Nephron (organoid): ENCODE data around the gene AGAP3.
"Not testable (repeated sequence)": the region's sequence is repeated elsewhere in the genome, so short reads cannot be mapped to it uniquely, and the experiment has no call there.

ENCODE experiments used
- H3K27ac Mint-ChIP-seq, 3 experiments: 2 replicates each; pipeline ENCODE4 v1.8.0; 2020; ENCODE audit warnings: mixed read lengths in 3 of 3, mild to moderate bottlenecking in 2 of 3, moderate library complexity in 1 of 3
- H3K27me3 Mint-ChIP-seq: 2 replicates; pipeline ENCODE4 v1.8.0; 2021; ENCODE audit warnings: low read depth, mild to moderate bottlenecking, moderate library complexity, mixed read lengths
- H3K36me3 Mint-ChIP-seq: 2 replicates; pipeline ENCODE4 v1.8.0; 2020; ENCODE audit warnings: low read depth, mixed read lengths
- H3K4me1 Mint-ChIP-seq: 2 replicates; pipeline ENCODE4 v1.8.0; 2020; ENCODE audit warnings: mixed read lengths
- H3K4me3 Mint-ChIP-seq, 3 experiments: 2 replicates each; pipeline ENCODE4 v1.8.0; 2020; ENCODE audit warnings: mild to moderate bottlenecking in 3 of 3, mixed read lengths in 3 of 3, moderate library complexity in 2 of 3
- H3K9me3 Mint-ChIP-seq: 2 replicates; pipeline ENCODE4 v1.8.0; 2020; ENCODE audit warnings: mixed read lengths
- TF ChIP-seq, protein P1 (sequence below), 3 experiments: fragments of 200-600 bp; sonication (generic); IDR thresholded peaks; one replicate each; pipeline ENCODE4 v1.5.0; 2021; ENCODE audit warnings: antibody characterized with exemption in 3 of 3; ENCODE audit not compliant: unreplicated experiment in 3 of 3

The AGAP3 gene

DNA sequence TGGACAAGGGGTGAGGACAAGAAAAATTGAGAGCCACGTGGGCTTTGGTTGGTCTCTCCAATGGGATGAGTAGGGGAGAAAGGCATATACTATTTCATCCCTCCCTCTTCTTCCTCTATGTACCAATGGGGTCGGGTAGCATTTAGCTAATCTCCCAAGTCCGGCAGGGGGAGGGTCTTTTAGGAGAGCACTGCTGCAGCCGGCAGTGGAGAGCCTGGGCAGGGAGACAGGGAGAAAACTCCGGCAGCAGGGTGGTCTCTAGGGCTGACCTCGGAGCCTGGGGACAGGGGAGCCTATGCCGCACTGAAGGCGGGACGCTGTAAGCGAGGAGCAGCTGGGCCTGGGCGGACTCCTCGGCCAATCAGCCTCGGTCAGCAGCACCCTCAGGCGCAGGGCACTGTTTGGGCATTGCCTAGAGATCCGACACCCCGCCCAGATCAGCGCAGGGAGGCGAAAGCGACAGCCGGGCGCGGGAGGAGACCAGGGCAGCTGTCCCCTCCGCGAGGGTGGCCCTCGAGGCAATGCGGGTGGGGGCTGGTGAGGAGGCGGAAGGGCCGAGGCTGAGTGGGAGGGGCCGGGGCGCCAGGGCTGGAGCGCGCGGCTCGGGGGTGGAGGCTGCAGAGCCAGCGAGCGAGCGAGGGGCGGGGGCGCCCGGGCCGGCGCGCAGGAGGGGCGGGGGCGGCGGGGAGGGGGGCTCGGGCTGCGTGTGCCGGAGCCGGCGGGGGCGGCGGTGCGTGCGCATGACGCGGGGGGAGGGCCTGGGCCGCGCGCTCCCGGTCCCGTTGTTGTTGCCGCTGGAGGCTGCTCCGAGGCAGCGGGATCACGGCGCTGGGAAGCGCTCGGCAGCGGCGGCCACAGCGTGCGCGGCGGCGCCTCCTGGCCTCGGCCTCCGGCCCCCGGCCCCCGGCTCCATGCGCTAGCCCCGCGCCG is at the start of gene AGAP3:
TSS of gene AGAP3 (plus strand) at position 785 of the 930 bp plus-strand sequence. CDS start 267 bp downstream, outside the sequence.
- Mint-ChIP-seq H3K4me3 (peak within 1 kb of the TSS; percentile 93 to 94 (median 94)), H3K9me3 (no peaks in the 10 kb centered on the region), H3K27ac (peak within 1 kb of the TSS; percentile 90 to 97 (median 92)), H3K27me3 (no peaks in the 10 kb centered on the region), H3K4me1 (peaks cover 40% of the 10 kb centered on the region), H3K36me3 (no peaks in the 10 kb centered on the region)
- TF ChIP-seq, protein P1, sequence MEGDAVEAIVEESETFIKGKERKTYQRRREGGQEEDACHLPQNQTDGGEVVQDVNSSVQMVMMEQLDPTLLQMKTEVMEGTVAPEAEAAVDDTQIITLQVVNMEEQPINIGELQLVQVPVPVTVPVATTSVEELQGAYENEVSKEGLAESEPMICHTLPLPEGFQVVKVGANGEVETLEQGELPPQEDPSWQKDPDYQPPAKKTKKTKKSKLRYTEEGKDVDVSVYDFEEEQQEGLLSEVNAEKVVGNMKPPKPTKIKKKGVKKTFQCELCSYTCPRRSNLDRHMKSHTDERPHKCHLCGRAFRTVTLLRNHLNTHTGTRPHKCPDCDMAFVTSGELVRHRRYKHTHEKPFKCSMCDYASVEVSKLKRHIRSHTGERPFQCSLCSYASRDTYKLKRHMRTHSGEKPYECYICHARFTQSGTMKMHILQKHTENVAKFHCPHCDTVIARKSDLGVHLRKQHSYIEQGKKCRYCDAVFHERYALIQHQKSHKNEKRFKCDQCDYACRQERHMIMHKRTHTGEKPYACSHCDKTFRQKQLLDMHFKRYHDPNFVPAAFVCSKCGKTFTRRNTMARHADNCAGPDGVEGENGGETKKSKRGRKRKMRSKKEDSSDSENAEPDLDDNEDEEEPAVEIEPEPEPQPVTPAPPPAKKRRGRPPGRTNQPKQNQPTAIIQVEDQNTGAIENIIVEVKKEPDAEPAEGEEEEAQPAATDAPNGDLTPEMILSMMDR (IDR thresholded peaks at IDR 0.05; ENCODE audit: unreplicated experiment in 3 of 3): no peak

DNA sequence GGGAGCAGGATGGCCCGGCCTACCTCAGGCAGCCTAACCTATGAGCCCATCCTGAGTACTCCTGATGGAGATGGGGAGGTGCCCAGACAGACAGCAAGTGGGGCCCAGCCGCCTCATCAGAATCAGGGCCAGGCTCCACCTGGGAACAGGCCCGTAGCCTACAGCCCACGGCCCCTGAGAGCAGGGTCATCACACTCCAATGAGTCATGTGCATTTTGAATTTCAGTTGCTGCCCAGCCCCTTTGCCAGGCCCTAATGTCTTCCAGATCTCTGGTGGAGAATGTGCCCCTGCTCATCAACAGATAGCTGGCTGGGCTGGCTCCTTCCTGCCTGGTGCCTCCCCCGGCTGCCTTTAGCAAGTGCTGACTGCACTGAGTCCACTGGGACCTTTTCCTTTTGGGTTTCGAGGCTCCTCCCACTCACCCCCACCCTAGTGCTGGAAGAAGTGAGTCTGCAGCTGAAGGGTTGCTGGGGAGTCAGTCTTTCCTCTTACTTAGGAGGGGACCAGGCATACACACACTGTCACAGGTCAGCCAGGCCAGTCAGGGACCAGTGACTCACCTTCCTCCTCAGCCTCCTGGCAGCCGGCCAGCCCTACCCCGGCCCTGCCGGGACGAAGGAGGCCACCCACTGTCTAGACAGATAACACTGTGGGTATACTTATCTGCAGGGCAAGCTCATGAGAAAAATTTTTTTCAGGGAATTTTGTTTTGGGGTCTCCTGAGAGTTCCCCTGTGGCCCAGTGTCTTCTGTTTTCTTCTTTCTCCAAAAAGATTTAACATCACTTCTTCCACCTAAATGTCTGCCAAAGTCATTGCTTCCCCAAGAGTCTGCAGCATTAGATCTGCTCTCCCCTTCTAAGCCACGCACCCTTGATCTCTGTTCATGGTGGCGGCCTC is 47.1 kb upstream of the AGAP3 start:
- Mint-ChIP-seq H3K27me3 (no peaks in the 10 kb centered on the region), H3K36me3 (no peaks in the 10 kb centered on the region), H3K9me3 (no peaks in the 10 kb centered on the region), H3K27ac (peak overlapping the region; percentile 69 to 82 (median 77)), H3K4me3 (no peak overlapping the region), H3K4me1 (peaks cover 19% of the 10 kb centered on the region)
- TF ChIP-seq, protein P1 (IDR thresholded peaks at IDR 0.05; ENCODE audit: unreplicated experiment in 3 of 3): no peak

DNA sequence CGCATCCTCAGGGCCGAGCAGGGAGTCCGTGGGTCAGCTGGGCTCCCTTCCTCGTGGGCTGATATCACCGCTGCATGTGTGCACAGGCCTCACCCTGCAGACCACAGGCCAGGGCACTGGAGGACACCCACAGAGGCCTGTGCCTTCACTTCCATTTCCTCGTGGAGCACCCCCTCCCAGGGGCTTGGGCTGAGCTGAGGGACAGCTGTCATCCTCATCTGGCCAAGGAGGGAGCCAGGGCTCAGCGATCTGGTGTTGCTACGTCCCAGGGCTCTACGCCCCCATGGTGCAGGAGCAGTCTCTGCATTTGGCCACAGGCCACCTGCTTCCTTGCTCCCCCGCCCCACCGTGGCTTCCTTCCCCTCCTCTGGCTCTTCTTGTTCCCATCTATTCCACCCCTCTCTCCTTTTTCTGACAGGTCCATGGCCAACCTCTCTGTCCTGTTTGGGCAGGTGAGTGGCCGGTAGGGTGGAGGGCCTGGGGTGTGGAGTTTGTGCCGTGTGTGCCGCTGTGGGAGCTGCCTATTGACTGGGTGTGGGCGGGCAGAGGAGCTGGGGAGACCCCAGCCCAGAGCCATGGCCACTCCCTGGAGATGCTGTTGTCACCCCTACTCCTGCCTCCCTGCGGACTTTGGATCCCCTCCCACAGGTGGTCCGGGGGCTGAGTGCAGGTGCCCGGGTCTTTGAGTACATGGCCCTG is 46.3 kb upstream of the AGAP3 start:
- Mint-ChIP-seq H3K4me3 (no peak overlapping the region), H3K27ac (peak overlapping the region; percentile 69 to 82 (median 77)), H3K27me3 (no peaks in the 10 kb centered on the region), H3K4me1 (peaks cover 19% of the 10 kb centered on the region), H3K9me3 (no peaks in the 10 kb centered on the region), H3K36me3 (no peaks in the 10 kb centered on the region)
- TF ChIP-seq, protein P1 (IDR thresholded peaks at IDR 0.05; ENCODE audit: unreplicated experiment in 3 of 3): no peak

- no peaks in the 10 kb centered on the region for H3K27me3 Mint-ChIP-seq
- no peaks in the 10 kb centered on the region for H3K9me3 Mint-ChIP-seq
- peaks cover 19% of the 10 kb centered on the region for H3K4me1 Mint-ChIP-seq
- H3K27ac Mint-ChIP-seq: no peak overlapping the region
- H3K36me3 Mint-ChIP-seq: no peaks in the 10 kb centered on the region
- no peak overlapping the region for H3K4me3 Mint-ChIP-seq
- TF ChIP-seq, protein P1 (IDR thresholded peaks at IDR 0.05; ENCODE audit: unreplicated experiment in 3 of 3): no peak
Observed at GRCh38 chr7:151040616-151041375, 45.5 kb upstream of the AGAP3 start.

- H3K36me3 Mint-ChIP-seq, H3K27me3 Mint-ChIP-seq, H3K9me3 Mint-ChIP-seq, H3K27ac Mint-ChIP-seq, H3K4me3 Mint-ChIP-seq: not testable (repeated sequence)
- peaks cover 29% of the 10 kb centered on the region for H3K4me1 Mint-ChIP-seq
Observed at GRCh38 chr7:151043449-151043848, 42.8 kb upstream of the AGAP3 start.
